ENCODE data around the gene NKX1-1. TPM values are rescaled to one million over a fixed set of nuclear protein-coding genes. Genes with fewer than 3 reads are reported as not detected.

NKX1-1 gene
- polyA plus RNA-seq, 1 donor from 2014 or later = not detected

GRCh38 chr4:1405254-1405635 lies 997 bp downstream of the NKX1-1 start (continued):
- no peak for TF ChIP-seq EP300 (conservative IDR thresholded peaks at IDR 0.05; ENCODE audit: poor library complexity, severe bottlenecking)

- Histone ChIP-seq H3K9ac (ENCODE audit: low read length) (no peak overlapping the region), H2AFZ (ENCODE audit: low read depth, low read length) (no peak overlapping the region), H3F3A (ENCODE audit: insufficient read depth, low read length, poor library complexity, severe bottlenecking) (no peaks in the 10 kb centered on the region), H3K36me3 (ENCODE audit: insufficient read depth, low read length) (no peaks in the 10 kb centered on the region), H3K9me2 (ENCODE audit: insufficient read depth, low read length) (no peaks in the 10 kb centered on the region), H3K27ac (ENCODE audit: low read length) (no peak overlapping the region), H3K9me3 (ENCODE audit: low read length) (peaks cover 12% of the 10 kb centered on the region), H3K27me3 (ENCODE audit: insufficient read depth, low read depth, low read length) (peaks cover 89% of the 10 kb centered on the region), H3K4me2 (ENCODE audit: low read length) (no peak overlapping the region), H3K4me3 (ENCODE audit: low read length) (no peak overlapping the region), H4K20me1 (ENCODE audit: insufficient read depth) (no peaks in the 10 kb centered on the region), H3K79me2 (replicated peaks; ENCODE audit: insufficient read depth, low read length) (no peaks in the 10 kb centered on the region)
- TF ChIP-seq, protein P1, sequence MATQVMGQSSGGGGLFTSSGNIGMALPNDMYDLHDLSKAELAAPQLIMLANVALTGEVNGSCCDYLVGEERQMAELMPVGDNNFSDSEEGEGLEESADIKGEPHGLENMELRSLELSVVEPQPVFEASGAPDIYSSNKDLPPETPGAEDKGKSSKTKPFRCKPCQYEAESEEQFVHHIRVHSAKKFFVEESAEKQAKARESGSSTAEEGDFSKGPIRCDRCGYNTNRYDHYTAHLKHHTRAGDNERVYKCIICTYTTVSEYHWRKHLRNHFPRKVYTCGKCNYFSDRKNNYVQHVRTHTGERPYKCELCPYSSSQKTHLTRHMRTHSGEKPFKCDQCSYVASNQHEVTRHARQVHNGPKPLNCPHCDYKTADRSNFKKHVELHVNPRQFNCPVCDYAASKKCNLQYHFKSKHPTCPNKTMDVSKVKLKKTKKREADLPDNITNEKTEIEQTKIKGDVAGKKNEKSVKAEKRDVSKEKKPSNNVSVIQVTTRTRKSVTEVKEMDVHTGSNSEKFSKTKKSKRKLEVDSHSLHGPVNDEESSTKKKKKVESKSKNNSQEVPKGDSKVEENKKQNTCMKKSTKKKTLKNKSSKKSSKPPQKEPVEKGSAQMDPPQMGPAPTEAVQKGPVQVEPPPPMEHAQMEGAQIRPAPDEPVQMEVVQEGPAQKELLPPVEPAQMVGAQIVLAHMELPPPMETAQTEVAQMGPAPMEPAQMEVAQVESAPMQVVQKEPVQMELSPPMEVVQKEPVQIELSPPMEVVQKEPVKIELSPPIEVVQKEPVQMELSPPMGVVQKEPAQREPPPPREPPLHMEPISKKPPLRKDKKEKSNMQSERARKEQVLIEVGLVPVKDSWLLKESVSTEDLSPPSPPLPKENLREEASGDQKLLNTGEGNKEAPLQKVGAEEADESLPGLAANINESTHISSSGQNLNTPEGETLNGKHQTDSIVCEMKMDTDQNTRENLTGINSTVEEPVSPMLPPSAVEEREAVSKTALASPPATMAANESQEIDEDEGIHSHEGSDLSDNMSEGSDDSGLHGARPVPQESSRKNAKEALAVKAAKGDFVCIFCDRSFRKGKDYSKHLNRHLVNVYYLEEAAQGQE (IDR thresholded peaks at IDR 0.05; ENCODE audit: borderline replicate concordance) = no peak
- peak; percentile 81 for TF ChIP-seq EZH2 (IDR thresholded peaks at IDR 0.05; ENCODE audit: borderline replicate concordance, insufficient read depth, low read length, poor library complexity, severe bottlenecking)
Observed at GRCh38 chr4:1404573-1405253, 1.5 kb downstream of the NKX1-1 start.

DNA sequence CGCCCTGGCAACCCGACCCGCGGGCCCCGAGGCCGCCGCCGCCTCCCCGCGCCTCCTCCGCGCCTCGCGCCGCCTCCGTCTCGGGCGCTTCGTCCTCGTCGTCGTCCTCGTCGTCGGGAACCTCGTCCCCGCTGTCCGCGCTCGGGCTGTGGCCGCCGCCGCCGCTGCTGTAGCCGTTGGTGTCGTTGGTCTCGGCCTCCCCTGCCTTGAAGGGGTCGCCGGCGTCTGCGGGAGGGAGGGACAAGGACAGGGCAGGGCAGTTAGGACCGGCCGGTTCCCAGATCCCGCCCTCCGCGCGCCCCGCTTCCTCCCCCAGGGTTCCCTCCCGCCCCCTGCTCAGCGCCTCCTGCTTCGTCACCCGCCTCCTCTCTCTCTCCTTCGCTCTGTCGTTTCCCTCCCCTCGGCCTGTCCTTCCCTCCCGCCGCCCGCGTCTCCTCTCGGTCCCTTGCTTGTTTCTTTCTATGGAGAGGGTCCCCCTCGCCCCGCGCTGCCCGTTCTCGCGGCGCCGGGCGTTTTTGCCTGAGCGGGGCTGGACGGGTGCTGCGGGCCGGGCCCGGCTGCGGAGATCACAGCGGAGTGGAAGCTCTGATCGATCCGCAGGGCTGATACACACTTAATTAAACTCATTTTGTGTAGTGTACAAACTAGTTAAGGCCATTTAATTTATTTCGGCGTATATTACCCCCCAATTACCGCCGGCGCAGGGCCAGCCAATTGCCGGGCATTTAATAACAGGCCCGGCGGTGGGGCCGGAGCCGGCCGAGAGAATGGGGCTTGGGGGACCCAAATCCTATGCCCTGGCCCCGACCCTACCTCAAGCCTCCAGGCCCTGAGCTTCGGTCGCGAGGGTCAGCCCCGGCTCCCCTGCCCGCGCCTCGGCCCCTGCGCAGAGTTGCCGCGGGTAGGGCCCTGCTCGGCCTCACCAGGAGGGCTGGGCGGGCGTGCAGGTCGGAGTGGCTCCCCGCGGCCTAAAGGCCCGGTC lies 2.4 kb downstream of the NKX1-1 start:
- H3K79me2 ChIP-seq (replicated peaks; ENCODE audit: insufficient read depth, low read length) = no peaks in the 10 kb centered on the region
- TF ChIP-seq MXI1 (conservative IDR thresholded peaks at IDR 0.05; ENCODE audit: poor library complexity, severe bottlenecking) (no peak), EZH2 (IDR thresholded peaks at IDR 0.05; ENCODE audit: borderline replicate concordance, insufficient read depth, low read length, poor library complexity, severe bottlenecking) (peak; percentile 86)
- TF ChIP-seq, protein P2, sequence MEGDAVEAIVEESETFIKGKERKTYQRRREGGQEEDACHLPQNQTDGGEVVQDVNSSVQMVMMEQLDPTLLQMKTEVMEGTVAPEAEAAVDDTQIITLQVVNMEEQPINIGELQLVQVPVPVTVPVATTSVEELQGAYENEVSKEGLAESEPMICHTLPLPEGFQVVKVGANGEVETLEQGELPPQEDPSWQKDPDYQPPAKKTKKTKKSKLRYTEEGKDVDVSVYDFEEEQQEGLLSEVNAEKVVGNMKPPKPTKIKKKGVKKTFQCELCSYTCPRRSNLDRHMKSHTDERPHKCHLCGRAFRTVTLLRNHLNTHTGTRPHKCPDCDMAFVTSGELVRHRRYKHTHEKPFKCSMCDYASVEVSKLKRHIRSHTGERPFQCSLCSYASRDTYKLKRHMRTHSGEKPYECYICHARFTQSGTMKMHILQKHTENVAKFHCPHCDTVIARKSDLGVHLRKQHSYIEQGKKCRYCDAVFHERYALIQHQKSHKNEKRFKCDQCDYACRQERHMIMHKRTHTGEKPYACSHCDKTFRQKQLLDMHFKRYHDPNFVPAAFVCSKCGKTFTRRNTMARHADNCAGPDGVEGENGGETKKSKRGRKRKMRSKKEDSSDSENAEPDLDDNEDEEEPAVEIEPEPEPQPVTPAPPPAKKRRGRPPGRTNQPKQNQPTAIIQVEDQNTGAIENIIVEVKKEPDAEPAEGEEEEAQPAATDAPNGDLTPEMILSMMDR (IDR thresholded peaks at IDR 0.05; ENCODE audit: poor library complexity, severe bottlenecking) = no peak
- peaks cover 80% of the 10 kb centered on the region for H3K27me3 ChIP-seq (ENCODE audit: insufficient read depth, low read depth, low read length)
- H3K4me3 ChIP-seq (ENCODE audit: low read length) = no peak overlapping the region
- H3K27ac ChIP-seq (ENCODE audit: low read length) = no peak overlapping the region
- no peaks in the 10 kb centered on the region for H3K9me2 ChIP-seq (ENCODE audit: insufficient read depth, low read length)
- H3K9me3 ChIP-seq (ENCODE audit: low read length) = peaks cover 17% of the 10 kb centered on the region
- no peaks in the 10 kb centered on the region for H3K36me3 ChIP-seq (ENCODE audit: insufficient read depth, low read length)
- H3F3A ChIP-seq (ENCODE audit: insufficient read depth, low read length, poor library complexity, severe bottlenecking) = no peaks in the 10 kb centered on the region
- no peak overlapping the region for H2AFZ ChIP-seq (ENCODE audit: low read depth, low read length)
- H3K9ac ChIP-seq (ENCODE audit: low read length) = no peak overlapping the region
- H4K20me1 ChIP-seq (ENCODE audit: insufficient read depth) = no peaks in the 10 kb centered on the region
- no peak overlapping the region for H3K4me2 ChIP-seq (ENCODE audit: low read length)

All from neural cell (in vitro differentiated cells).